GM21786 (cell line): Measurements from ENCODE around the gene KIAA1671.

Experiments
- ATAC-seq: cut with Tn5 transposase; IDR thresholded peaks from one replicate; pipeline ENCODE4 v1.9.1; 2021; ENCODE audit not compliant: unreplicated experiment

Gene KIAA1671

GRCh38 chr22:25039255-25039654 lies 86.7 kb downstream of the KIAA1671 start:
- ATAC-seq: no peak

- no peak for ATAC-seq
These were observed 87.2 kb downstream of the KIAA1671 start for GRCh38 chr22:25039754-25040153.

GRCh38 chr22:25045159-25045558 lies 92.6 kb downstream of the KIAA1671 start:
- no peak for ATAC-seq

GRCh38 chr22:25048071-25048470 lies 95.6 kb downstream of the KIAA1671 start:
- no peak for ATAC-seq

- ATAC-seq: no peak
These were observed 96.4 kb downstream of the KIAA1671 start for GRCh38 chr22:25048659-25049647.

- no peak for ATAC-seq
These were observed 97.3 kb downstream of the KIAA1671 start for GRCh38 chr22:25049770-25050169.

- ATAC-seq: no peak
These were observed 98.0 kb downstream of the KIAA1671 start for GRCh38 chr22:25050566-25050965.

GRCh38 chr22:25051073-25051472 lies 98.6 kb downstream of the KIAA1671 start:
- ATAC-seq: no peak

- no peak for ATAC-seq
These were observed 99.6 kb downstream of the KIAA1671 start for GRCh38 chr22:25051983-25052710.

- no peak for ATAC-seq
These were observed 100.8 kb downstream of the KIAA1671 start for GRCh38 chr22:25053153-25053805.

GRCh38 chr22:25054943-25055511 lies 102.5 kb downstream of the KIAA1671 start:
- no peak for ATAC-seq

GRCh38 chr22:25057013-25057881 lies 104.7 kb downstream of the KIAA1671 start:
- ATAC-seq: no peak

GRCh38 chr22:25059438-25059837 lies 106.9 kb downstream of the KIAA1671 start:
- no peak for ATAC-seq

GRCh38 chr22:25060522-25061071 lies 108.1 kb downstream of the KIAA1671 start:
- ATAC-seq: no peak

GRCh38 chr22:25061134-25061533 lies 108.6 kb downstream of the KIAA1671 start:
- ATAC-seq: no peak

- ATAC-seq: no peak
These were observed 109.3 kb downstream of the KIAA1671 start for GRCh38 chr22:25061605-25062376.

- ATAC-seq: no peak
These were observed 110.0 kb downstream of the KIAA1671 start for GRCh38 chr22:25062386-25063085.

GRCh38 chr22:25064894-25065560 lies 112.5 kb downstream of the KIAA1671 start:
- ATAC-seq: no peak
